ENCODE results near the gene CASP2. TPM values are rescaled to one million over a fixed set of nuclear protein-coding genes. Genes with fewer than 3 reads are reported as not detected.

CASP2 gene
- total RNA-seq, 1 experiment from 2014 or later: 64.1 TPM

- Histone ChIP-seq H4K20me1 (ENCODE audit: insufficient read depth) (no peaks in the 10 kb centered on the region), H3K36me3 (ENCODE audit: control insufficient read depth in 1 of 2, insufficient read depth in 2 of 2, low read length in 2 of 2) (peaks cover 2 to 4% of the 10 kb centered on the region in 2 experiments; a peak in 1 of 4 replicates), H3K27ac (ENCODE audit: low read depth, low read length) (peak overlapping the region; percentile 51), H3K9me3 (ENCODE audit: control insufficient read depth in 1 of 2, insufficient read depth in 1 of 2, low read depth in 1 of 2, low read length in 2 of 2) (no peaks in the 10 kb centered on the region; a peak in 1 of 4 replicates), H2AFZ (ENCODE audit: low read depth, low read length, poor library complexity, severe bottlenecking) (peak overlapping the region; percentile 80), H3K9me2 (ENCODE audit: insufficient read depth) (no peaks in the 10 kb centered on the region), H3K4me3 (replicated peaks in 1 of 2; ENCODE audit: low read depth in 1 of 2, low read length in 2 of 2) (peak overlapping the region in 1 of 2 experiments; percentile 53; a peak in 3 of 4 replicates), H3K27me3 (ENCODE audit: insufficient read depth, low read length) (no peaks in the 10 kb centered on the region), H3K9ac (ENCODE audit: low read length) (peak overlapping the region; percentile 46), H3K4me2 (ENCODE audit: low read length) (peak overlapping the region; percentile 86), H3K79me2 (ENCODE audit: insufficient read depth, low read length) (peaks cover 28% of the 10 kb centered on the region), H3K4me1 (ENCODE audit: control insufficient read depth in 1 of 2, insufficient read depth in 2 of 2, low read length in 2 of 2) (peaks cover 27 to 57% of the 10 kb centered on the region in 2 experiments)
- RAD21 ChIA-PET (ENCODE audit: low non-redundant PET in 1 of 2, low total read pairs in 2 of 2, uncharacterized antibody in 2 of 2, unreplicated experiment in 2 of 2): no interaction called here
- no peak for TF ChIP-seq SRF (IDR thresholded peaks at IDR 0.05; ENCODE audit: low read depth)
- no peak for TF ChIP-seq YY1 (IDR thresholded peaks at IDR 0.05; ENCODE audit: extremely low read depth, insufficient replicate concordance, low read depth, low read length)
- TF ChIP-seq POLR2A (IDR thresholded peaks at IDR 0.05; ENCODE audit: borderline replicate concordance, extremely low read depth, insufficient read depth, insufficient read length): no peak
- no peak for TF ChIP-seq FOSL1 (IDR thresholded peaks at IDR 0.05; ENCODE audit: low read depth)
- TF ChIP-seq ZFX (IDR thresholded peaks at IDR 0.05): no peak
- no peak for TF ChIP-seq EGR1 (IDR thresholded peaks at IDR 0.05; ENCODE audit: low read depth)
- TF ChIP-seq SP1 (IDR thresholded peaks at IDR 0.05; ENCODE audit: low read depth): no peak; the same call in 1 of the 2 replicates
- TF ChIP-seq MAX (IDR thresholded peaks at IDR 0.05): no peak
- no peak for TF ChIP-seq ELF1 (IDR thresholded peaks at IDR 0.05; ENCODE audit: borderline replicate concordance, low read depth)
- TF ChIP-seq, protein P1, sequence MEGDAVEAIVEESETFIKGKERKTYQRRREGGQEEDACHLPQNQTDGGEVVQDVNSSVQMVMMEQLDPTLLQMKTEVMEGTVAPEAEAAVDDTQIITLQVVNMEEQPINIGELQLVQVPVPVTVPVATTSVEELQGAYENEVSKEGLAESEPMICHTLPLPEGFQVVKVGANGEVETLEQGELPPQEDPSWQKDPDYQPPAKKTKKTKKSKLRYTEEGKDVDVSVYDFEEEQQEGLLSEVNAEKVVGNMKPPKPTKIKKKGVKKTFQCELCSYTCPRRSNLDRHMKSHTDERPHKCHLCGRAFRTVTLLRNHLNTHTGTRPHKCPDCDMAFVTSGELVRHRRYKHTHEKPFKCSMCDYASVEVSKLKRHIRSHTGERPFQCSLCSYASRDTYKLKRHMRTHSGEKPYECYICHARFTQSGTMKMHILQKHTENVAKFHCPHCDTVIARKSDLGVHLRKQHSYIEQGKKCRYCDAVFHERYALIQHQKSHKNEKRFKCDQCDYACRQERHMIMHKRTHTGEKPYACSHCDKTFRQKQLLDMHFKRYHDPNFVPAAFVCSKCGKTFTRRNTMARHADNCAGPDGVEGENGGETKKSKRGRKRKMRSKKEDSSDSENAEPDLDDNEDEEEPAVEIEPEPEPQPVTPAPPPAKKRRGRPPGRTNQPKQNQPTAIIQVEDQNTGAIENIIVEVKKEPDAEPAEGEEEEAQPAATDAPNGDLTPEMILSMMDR (IDR thresholded peaks at IDR 0.05 in 2 of 3, conservative IDR thresholded peaks at IDR 0.05 in 1 of 3; ENCODE audit: borderline replicate concordance in 1 of 3, insufficient read depth in 1 of 3, low read depth in 2 of 3, low read length in 2 of 3): no peak
- ATAC-seq (no peak), DNase-seq (ENCODE audit: low read depth, low spot score) (no peak)
- intact Hi-C loops (cut with micrococcal nuclease): loop anchor here (2.0 kb wide), 1 partner anchor 21 kb away; no protein-coding TSS in a partner anchor
- CTCF ChIA-PET: no interaction called here
- POLR2A ChIA-PET: no interaction called here
- BruUV-seq (replicated peaks): no TSS peak
These were observed 2.2 kb upstream of the CASP2 start for GRCh38 chr7:143285806-143286521.

All from HCT116 (cell line).